OCI-M1 (cell line): ENCODE results near the gene HCST.
"Not testable (repeated sequence)": the region's sequence is repeated elsewhere in the genome, so short reads cannot be mapped to it uniquely, and the experiment has no call there.

Experiments used
- DNase-seq: peaks from one replicate; lab custom pipeline; 2025; lab: John Stamatoyannopoulos, UW

Gene HCST

GRCh38 chr19:35901854-35902661 lies at the start of gene HCST:
HCST (plus strand) TSS chr19:35902529; CDS start chr19:35902594, 65 bp downstream.
- DNase-seq = peak; percentile 19

- no peak for DNase-seq
Measured at GRCh38 chr19:35853038-35853756, 49.1 kb upstream of the HCST start.

GRCh38 chr19:35856546-35857149 lies 45.7 kb upstream of the HCST start, which contains the start of gene KIRREL2:
KIRREL2 (plus strand) TSS chr19:35856911; CDS start chr19:35857120, 209 bp downstream.
- no peak for DNase-seq

DNA sequence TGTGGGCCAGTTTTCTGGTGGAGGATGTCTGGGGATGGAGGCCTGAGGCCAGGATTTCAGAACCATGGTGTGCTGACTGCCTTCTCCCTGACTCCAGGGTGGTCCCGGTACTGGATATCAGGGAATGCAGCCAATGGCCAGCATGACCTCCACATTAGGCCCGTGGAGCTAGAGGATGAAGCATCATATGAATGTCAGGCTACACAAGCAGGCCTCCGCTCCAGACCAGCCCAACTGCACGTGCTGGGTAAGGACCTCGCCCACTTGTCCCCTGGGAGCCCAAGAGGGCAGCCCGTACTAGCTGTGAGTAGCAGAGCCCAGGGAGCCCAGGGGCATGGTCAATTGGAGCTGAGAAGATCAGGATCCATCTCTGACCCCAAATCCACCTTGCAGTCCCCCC lies 44.0 kb upstream of the HCST start:
- no peak for DNase-seq

DNA sequence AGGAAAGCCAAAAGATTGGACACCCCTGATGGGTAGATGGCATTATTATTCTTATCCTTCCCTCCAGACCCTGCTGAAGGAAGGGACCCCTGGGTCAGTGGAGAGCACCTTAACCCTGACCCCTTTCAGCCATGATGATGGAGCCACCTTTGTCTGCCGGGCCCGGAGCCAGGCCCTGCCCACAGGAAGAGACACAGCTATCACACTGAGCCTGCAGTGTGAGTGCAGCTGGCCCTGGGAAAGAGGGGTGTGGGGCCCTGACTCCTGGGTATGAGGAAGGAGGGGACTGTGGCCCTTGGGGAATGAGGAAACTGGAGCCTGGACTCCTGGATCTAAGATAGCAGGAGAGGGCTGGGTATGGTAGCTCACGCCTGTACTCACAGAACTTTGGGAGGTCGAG lies 42.9 kb upstream of the HCST start:
- no peak for DNase-seq

GRCh38 chr19:35860436-35860817 lies 41.9 kb upstream of the HCST start:
- DNase-seq = no peak

DNA sequence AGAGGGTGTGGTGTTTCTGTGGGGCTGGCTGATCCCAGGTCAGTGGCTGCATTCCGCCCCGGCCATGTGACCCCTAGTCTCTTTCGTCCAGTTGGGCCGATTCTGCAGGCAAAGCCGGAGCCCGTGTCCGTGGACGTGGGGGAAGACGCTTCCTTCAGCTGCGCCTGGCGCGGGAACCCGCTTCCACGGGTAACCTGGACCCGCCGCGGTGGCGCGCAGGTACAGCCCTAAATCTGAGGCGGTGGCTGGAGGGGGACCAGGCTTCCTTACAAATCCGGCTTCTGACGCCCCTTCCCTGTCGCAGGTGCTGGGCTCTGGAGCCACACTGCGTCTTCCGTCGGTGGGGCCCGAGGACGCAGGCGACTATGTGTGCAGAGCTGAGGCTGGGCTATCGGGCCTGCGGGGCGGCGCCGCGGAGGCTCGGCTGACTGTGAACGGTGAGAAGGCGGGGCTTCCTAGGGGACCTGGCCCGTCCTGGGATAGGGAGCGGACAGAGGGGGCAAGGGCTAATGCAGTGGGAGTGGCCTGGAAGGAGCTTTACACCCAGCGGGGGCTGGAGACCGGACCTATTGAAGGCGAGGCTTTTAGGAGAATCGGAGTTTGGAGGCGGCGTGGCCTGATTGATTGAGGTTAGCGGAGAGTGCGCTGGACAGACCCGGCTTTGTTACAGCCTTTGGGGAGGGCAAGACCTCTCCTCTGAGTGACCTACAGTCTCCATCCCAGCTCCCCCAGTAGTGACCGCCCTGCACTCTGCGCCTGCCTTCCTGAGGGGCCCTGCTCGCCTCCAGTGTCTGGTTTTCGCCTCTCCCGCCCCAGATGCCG lies 41.3 kb upstream of the HCST start:
- DNase-seq = no peak

GRCh38 chr19:35861640-35862160 lies 40.6 kb upstream of the HCST start:
- no peak for DNase-seq

- DNase-seq = no peak
Measured at GRCh38 chr19:35862528-35862927, 39.8 kb upstream of the HCST start.

DNA sequence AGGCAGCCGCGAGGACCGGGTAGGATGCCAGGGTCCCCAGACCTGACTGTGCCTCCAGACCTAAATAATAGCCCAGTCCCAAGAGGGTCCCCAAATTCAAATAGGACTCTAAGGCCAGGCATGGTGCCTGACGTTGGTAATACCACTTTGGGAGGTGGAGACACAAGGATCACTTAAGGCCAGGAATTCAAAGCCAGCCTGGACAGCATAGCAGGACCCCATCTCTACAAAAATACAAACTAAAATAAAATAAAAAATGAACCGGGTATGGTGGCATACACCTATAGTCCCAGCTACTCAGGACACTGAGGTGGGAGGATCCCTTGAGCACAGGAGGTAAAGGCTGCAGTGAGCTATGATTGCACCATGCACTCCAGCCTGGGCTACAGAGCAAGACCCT lies 39.3 kb upstream of the HCST start:
- no peak for DNase-seq

DNA sequence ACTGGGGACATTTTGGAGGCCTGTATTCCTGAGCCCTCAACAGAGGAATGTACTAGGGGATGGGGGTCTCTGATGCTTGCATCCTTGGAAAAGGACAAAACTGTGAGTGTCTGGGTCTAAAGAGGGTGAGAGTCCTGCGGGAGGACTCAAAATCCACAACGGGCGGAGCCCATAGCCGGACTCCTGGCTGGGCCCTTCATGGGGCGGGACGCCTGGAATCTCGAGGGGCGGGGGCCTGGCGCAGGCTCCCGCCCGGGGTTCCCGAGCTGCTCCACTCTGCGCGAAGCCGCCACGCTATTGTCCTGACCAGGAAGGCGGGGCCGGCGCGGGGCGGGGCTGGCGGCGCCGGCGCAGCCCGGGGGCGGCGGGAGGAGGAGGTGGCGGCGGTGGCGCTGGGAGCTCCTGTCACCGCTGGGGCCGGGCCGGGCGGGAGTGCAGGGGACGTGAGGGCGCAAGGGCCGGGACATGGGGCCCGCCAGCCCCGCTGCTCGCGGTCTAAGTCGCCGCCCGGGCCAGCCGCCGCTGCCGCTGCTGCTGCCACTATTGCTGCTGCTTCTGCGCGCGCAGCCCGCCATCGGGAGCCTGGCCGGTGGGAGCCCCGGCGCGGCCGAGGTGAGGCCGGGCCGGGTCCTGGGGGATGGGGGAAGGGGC lies 34.0 kb upstream of the HCST start, which contains the start of gene APLP1:
Gene APLP1, plus strand, starts transcription at position 403 of the 651 bp plus-strand sequence. Its CDS starts 63 bp downstream, at position 466.
- DNase-seq = peak; percentile 43

GRCh38 chr19:35868823-35869326 lies 33.5 kb upstream of the HCST start:
- no peak for DNase-seq

- peak; percentile 92 for DNase-seq
Measured at GRCh38 chr19:35869327-35870123, 32.8 kb upstream of the HCST start.

DNA sequence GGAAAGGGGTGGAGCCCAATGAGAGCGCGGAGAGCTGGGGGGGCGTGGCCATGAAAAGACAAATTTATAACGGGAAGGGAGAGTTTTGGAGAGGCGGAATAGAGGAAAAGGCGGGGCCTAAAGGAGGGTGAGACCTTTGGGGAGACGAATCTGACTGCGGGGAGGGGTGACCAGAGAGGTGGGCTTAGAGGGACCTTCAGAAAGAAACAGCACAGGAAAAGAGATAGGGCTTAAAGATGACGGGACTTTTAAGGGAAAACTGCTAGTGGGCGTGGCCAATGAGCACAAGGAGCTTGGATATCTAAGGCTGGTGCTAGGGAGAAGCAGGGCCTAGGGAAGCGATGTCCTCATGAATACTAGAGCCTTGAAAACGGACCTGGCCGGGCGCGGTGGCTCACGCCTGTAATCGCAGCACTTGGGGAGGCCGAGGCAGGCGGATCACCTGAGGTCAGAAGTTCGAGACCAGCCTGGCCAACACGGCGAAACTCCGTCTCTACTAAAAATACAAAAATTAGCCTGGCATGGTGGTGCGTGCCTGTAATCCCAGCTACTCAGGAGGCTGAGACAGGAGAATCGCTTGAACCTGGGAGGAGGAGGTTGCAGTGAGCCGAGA lies 32.1 kb upstream of the HCST start:
- DNase-seq = not testable (repeated sequence)

GRCh38 chr19:35870798-35871197 lies 31.5 kb upstream of the HCST start:
- DNase-seq = no peak

GRCh38 chr19:35871611-35872010 lies 30.7 kb upstream of the HCST start:
- no peak for DNase-seq

- DNase-seq = no peak
Measured at GRCh38 chr19:35872180-35872579, 30.1 kb upstream of the HCST start.

DNA sequence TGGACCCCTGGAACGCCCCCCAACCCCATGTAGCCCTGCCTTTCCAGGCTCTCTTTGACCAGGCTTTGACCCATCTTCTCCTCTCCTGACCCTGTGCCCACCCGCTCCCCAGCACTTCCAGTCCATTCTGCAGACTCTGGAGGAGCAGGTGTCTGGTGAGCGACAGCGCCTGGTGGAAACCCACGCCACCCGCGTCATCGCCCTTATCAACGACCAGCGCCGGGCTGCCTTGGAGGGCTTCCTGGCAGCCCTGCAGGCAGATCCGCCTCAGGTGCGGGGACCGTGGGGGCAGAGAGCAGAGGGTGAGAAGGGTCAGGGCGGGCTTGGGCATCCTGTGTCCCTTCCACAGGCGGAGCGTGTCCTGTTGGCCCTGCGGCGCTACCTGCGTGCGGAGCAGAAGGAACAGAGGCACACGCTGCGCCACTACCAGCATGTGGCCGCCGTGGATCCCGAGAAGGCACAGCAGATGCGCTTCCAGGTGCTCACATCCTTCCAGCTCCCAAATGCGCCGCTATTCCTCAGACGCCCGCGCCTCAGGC lies 27.9 kb upstream of the HCST start:
- DNase-seq = no peak

GRCh38 chr19:35879068-35879467 lies 23.3 kb upstream of the HCST start:
- DNase-seq = no peak
